ENCODE measurements around the gene PPP1CC.
"Not testable (repeated sequence)": the region's sequence is repeated elsewhere in the genome, so short reads cannot be mapped to it uniquely, and the experiment has no call there.

Gene PPP1CC

DNA sequence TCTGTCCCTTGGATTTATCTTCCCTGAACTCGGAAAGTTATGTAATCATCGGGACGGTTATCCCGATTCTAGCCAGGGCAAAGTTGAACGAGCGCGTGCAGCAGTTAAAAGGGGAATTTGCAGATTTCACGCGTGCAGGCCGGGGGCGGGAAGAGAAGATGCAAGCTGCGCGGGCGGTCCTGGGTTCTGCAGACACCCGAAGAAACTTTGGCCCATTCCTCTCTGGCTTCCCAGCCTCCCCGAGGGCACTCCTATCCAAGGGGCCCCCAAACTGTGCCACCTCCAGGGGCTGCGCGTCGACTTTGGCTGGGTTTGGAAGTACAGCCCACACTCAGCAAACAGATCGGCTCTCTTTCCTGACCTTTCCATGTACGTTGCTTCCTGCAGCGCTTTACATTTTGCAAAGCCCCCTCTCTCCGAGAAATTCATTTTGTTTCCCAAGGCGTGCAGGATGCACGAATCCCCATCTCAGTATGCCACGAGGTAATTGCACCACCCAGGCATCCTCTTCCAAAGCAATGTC lies 941 bp upstream of the PPP1CC start:
- DNase-seq (ENCODE audit: extremely low read depth, low read depth), result no peak
- no peak for TF ChIP-seq CTCF (IDR thresholded peaks at IDR 0.05; ENCODE audit: low read depth, low read length)

- TF ChIP-seq CTCF (IDR thresholded peaks at IDR 0.05; ENCODE audit: low read depth, low read length), result no peak
- DNase-seq (ENCODE audit: extremely low read depth, low read depth), result no peak
Measured at GRCh38 chr12:110742096-110742717, 484 bp downstream of the PPP1CC start.

DNA sequence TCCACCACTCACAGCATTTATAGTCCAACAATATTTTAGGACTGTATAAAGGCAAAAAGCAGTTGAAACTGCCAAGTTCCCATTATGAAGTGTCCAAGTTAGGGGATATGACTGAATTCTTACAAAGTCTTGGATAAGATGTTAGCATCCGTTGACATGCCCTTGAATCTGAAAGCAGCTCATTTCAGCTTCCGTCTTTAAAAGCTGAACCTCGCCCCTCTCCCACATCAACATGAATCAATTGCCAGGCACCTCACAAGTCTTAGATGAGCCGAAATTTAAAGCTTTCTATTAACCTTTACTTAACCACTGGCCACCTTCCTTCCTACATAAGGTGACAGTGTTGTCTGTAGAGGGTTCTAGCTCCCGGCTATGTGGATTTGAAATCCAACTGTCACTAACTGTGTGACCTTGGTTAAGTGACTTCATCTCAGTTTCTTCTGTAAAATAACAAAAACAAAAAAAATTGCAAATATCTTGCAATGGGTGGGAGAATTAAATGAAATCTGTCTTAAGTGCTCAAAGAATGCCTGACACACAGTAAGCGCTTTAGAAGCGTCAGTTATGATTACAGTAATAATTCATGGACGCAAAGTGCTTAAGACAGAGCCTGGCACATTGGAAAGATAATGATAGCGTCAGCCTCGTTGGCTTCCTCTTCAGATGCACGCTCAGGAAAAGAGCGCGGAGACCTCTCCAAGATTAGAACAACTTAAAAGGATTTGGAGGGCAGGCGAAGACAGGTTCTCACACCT lies 1.2 kb downstream of the PPP1CC start:
- TF ChIP-seq CTCF (IDR thresholded peaks at IDR 0.05; ENCODE audit: low read depth, low read length), result no peak
- DNase-seq (ENCODE audit: extremely low read depth, low read depth), result no peak

DNA sequence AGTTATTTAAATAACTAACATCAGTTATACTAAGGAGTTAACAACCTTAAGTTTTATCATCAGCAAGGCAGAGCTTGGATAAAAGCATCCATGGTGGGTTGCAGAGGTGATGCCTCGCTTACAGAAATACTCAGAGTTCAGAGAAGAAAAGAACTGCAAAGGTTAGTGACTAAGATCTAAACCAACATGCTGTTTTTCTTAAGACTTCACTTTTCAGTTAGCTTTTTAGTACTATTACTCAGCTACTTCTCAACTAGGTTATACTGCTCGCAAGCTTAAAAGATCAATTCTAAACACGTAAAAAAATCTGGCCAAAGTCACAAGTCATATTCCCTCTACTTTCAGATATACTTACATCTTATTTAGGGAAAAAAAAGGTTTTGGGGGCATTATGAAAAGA lies 2.8 kb downstream of the PPP1CC start:
- no peak for TF ChIP-seq CTCF (IDR thresholded peaks at IDR 0.05; ENCODE audit: low read depth, low read length)
- no peak for DNase-seq (ENCODE audit: extremely low read depth, low read depth)

DNA sequence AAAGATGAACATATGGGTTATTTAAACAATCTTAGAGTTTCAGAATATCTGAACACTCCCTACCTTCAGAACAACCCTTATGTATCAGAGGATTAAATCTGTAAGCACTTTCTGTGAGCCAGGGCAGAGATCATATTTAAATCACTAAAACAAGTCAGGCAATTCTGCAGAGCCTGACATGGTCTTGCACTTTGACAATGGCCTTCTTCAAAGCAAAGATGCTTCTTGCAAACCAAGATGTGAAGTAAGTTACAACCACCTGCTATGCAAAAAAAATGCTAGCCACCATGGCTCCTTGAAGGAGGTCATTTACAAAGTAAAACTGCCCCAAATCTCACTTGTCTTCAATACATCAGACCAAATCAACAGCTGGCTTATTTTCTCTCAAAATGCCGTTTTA lies 3.2 kb downstream of the PPP1CC start:
- TF ChIP-seq CTCF (IDR thresholded peaks at IDR 0.05; ENCODE audit: low read depth, low read length), result no peak
- DNase-seq (ENCODE audit: extremely low read depth, low read depth), result no peak

DNA sequence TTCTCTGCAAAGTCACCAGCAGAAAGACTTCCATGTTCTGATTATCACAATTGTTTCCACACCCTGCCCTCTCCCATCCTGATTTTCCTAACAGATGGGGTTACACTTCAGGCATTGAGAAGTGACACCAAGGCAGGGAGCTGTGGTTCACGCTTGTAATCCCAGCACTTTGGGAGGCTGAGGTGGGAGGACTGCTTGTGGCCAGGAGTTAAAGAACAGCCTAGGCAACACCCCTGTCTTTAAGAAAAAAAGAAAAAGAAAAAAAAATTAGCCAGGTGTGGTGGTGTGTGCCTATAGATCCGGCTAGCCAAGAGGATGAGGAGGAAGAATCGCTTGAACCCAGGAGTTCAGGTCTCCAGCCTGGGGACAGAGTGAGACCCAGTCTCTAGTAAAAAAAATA lies 5.2 kb downstream of the PPP1CC start:
- DNase-seq (ENCODE audit: extremely low read depth, low read depth), result no peak
- TF ChIP-seq CTCF (IDR thresholded peaks at IDR 0.05; ENCODE audit: low read depth, low read length), result no peak

DNA sequence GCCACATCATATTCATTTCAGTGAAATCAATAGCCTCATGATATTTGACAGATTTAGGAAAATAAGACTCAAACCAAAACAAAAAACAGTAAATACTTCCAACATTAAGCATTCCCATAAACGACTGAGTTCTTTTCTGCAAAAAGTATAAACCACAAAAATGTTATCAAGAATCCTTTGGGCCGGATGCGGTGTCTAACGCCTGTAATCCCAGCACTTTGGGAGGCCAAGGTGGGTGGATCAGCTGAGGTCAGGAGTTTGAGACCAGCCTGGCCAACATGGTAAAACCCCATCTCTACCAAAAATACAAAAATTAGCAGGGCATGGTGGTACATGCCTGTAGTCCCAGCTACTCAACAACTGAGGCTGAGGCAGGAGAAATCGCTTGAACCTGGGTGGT lies 5.7 kb downstream of the PPP1CC start:
- DNase-seq (ENCODE audit: extremely low read depth, low read depth), result not testable (repeated sequence)
